ENCODE data around the gene ZNF318.
A peak's percentile ranks its signal among the peaks of the same experiment; 100 is the strongest.
"Not testable (repeated sequence)": the region's sequence is repeated elsewhere in the genome, so short reads cannot be mapped to it uniquely, and the experiment has no call there.

ZNF318 gene, protein sequence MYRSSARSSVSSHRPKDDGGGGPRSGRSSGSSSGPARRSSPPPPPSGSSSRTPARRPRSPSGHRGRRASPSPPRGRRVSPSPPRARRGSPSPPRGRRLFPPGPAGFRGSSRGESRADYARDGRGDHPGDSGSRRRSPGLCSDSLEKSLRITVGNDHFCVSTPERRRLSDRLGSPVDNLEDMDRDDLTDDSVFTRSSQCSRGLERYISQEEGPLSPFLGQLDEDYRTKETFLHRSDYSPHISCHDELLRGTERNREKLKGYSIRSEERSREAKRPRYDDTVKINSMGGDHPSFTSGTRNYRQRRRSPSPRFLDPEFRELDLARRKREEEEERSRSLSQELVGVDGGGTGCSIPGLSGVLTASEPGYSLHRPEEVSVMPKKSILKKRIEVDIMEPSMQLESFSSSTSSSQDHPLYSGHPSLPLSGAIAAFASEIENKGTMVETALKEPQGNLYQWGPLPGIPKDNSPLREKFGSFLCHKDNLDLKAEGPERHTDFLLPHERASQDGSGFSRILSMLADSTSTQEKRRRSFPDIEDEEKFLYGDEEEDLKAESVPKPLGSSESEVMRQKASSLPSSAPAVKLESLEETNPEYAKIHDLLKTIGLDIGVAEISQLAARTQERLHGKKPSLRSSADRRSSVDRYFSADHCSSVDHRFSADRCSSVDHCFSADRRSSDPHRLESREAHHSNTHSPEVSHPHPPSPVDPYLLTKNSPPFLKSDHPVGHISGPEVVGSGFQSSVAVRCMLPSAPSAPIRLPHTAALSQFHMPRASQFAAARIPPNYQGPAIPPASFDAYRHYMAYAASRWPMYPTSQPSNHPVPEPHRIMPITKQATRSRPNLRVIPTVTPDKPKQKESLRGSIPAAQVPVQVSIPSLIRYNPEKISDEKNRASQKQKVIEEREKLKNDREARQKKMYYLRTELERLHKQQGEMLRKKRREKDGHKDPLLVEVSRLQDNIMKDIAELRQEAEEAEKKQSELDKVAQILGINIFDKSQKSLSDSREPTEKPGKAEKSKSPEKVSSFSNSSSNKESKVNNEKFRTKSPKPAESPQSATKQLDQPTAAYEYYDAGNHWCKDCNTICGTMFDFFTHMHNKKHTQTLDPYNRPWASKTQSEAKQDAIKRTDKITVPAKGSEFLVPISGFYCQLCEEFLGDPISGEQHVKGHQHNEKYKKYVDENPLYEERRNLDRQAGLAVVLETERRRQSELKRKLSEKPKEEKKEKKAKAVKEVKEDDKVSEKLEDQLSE (N-terminal part only)

DNA sequence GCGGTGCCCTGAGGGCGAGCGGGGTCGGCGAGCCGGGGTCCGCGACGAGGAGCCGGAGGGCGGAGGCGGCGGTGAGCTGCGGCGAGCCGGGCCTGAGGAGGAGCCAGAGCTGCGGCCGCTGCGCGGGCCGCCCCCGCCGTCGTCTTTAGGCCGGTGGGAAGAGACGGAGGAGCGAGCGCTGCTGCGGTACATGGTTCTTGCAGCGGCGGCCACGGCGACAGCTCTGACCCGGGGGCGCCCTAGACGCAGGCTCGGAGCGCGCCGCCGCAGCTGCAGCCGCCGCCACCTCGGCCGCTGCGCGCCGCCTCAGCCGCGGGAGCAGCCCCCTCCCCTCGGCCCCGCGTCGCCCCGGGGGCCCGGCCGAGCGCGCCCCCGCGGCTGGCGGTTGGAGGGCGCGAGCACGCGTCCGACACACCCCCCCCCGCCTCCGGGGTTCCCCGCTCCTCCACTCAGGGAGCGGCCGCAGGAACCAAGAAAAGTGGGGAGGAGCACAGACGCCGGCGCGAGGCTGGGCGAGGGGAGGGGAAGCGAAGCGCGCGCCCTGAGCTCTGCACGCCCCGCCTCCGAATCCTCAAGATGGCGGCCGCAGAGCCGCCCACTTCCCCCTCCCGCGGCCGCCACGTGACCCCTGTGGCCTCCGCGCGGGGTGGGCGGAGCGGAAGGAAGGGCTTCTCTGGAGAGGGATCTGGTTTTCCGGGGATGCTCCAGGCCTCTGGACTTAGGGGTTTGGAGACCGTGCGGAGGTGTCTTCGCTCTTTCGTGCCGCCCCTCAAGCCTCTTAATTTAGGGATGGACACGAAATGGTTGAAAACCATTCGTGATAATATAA is at the start of gene ZNF318:
Gene ZNF318, minus strand, starts transcription at position 474 of the 829 bp plus-strand sequence. Its CDS starts 282 bp downstream, at position 192.
- peak; percentile 66 to 90 (median 81) for DNase-seq

DNA sequence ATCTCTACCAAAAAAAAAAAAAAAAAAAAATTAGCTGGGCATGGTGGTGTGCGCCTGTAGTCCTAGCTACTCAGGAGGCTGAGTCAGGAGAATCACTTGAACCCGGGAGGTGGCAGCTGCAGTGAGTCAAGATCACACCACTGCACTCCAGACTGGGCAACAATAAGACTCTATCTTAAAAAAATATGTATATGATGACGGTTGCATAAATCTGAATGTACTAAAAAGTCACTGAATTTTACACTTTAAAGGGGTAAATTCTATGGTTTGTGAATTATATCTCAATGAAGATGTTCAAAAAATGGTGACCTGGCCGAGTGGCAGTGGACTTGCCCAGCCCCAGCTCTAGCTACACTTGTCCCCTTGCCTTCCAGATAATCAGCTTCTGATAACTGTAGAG is 47.5 kb upstream of the ZNF318 start:
- DNase-seq = no peak

DNA sequence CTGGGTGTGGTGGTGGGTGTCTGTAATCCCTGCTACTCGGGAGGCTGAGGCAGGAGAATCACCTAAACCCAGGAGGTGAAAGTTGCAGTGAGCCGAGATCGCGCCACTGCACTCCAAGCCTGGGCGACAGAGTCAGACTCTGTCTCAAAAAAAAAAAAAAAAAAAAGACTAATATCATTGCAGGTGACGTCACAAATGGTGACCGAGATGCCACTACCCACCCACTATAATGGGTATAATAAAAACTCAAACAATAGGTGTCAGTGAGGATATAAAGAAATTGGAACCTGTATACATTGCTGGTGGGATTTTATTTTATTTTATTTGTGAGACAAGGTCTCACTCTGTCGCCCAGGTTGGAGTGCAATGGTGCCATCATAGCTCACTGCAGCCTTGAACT is 45.8 kb upstream of the ZNF318 start:
- not testable (repeated sequence) for DNase-seq

DNA sequence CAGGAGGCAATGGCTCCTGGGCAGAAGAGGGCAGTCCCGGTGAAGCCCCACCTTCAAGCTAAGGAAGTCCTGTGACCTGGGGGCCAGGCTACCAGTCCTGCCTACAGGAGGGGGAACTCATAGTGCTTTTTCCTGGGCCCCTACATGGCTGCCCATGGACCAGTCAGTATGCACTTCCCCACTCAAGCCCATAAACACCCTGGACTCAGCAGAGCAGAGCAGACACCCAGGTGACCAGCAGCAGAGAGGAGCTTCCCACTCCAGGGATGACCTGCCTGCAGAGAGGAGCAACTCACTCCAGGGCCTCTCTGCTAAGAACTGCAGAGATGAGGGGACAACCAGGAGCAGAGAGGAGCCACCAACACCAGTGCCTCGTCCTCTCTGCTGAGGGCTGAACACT is 43.6 kb upstream of the ZNF318 start:
- no peak for DNase-seq

DNA sequence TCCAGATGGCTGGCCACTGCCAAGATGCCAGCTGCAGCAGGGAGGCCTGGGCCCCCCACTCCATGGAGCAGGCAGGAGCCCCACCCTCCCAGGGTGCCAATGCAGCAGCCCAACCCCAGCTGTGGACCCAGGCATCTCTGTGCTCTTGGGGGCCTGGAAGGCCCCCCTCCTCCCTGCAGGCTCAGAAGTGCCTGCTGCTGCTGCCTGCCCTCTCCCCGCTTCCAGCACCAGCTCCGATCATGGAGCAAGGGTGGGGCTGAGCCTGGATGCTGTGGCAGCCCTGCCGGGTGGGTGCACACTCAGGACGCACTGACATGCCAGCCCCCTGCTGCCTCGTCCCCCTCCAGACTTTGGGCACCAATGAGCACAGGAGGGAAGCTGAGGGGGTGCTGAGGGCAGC is 43.1 kb upstream of the ZNF318 start:
- DNase-seq = no peak

DNA sequence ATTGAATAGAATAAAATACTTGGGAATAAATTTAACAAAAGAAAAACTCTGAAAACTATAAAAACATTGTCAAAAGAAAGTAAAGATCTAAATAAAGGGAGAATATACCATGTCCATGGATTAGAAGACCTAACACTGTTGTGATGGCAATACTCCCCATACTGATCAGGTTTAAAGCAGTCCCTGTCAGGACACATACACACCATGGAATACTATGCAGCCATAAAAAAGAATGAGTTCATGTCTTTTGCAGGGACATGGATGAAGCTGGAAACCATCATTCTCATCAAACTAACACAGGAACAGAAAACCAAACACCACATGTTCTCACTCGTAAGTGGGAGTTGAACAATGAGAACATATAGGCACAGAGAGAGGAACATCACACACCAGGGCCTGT is 41.3 kb upstream of the ZNF318 start:
- DNase-seq = not testable (repeated sequence)

DNA sequence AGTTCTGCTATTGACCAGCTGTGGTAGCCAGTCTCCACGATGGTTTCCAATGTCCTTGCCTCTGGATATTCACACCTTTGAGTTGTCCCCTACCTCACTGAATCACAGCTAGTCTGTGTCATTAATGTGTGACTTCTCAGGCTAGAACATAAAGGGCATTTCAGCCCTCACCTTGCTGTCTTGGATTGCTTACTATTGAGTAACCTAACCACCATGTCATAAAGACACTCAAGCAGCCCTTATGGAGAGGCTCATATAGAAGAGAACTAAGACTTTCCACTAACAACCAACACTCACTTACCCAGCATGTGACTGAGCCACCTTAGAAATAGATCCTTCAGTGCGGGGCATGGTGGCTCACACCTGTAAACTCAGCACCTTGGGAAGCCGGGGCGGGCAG is 38.8 kb upstream of the ZNF318 start:
- no peak for DNase-seq

DNA sequence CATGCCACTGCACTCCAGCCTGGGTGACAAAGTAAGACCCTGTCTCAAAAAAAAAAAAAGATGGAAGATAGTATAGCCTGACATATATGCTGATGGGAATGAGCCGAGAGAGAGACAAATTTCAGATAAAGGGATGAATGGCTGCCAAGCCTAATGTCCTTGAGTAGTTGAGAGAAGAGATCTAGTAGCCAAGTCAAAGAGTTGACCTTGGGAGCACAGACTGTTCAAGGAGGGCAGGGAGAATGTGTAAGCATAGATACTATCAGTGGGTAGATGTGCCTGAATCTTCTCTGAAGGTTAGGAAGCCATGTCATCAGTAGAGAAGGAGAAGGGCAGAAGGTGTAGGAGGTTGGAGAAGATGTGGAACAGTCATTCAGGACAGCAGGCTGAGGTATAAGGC is 37.8 kb upstream of the ZNF318 start:
- no peak for DNase-seq

DNA sequence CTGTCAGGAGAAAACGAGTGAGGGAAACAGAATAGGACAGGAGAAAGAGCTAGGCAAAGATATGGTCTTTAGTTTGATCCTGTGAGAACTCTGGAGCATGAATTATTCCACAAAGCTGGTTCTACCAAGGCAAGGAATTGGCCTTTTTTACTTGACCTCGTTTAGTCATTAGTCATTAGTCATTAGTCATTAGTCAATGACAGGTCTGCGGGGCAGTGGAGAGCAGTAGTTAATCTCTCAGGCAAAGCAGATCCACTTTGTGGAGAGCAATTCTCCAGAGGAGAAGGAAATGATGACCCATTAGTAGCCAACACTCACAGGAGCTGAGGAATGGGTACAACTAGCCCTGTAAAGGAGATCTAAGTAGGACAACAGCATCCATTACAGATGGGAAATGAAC is 35.9 kb upstream of the ZNF318 start:
- DNase-seq = no peak

DNA sequence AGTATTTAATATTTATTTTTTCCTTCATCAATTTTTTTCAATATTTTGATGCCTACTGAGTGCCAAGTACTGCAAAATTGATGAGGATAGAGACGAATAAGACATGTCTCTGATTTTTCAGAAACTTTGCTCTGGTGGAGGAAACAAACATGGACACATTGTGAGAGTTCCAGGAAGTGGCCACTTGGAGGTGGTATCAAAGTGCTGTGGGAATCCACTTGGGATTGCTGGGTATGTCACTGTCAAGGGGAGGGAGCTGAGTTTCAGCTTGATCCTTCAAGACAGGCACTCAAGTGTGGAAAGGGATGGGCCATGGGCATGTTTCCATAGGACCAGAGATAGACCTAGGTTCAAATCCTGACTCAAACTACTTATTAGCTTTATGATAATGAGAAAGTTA is 33.4 kb upstream of the ZNF318 start:
- DNase-seq = no peak

DNA sequence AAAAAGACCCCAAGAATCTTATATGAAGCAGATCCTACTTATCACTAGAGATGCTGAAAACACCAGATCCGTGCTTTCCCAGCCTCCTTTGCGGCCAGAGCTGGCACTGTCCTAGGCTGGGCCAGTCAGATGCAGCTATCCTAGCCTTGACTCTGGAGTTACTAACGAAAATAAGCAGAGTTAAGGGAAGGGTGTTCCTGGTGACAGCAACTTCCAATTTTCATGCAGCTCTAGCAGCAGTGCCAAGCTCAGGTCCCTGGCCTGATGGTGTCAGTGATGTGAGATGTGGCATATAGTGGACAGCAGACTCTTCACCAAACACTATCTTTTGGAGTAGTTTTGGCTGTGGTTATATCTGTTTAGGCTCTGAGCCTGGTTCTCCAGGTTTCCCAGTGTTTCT is 32.3 kb upstream of the ZNF318 start:
- DNase-seq = no peak

DNA sequence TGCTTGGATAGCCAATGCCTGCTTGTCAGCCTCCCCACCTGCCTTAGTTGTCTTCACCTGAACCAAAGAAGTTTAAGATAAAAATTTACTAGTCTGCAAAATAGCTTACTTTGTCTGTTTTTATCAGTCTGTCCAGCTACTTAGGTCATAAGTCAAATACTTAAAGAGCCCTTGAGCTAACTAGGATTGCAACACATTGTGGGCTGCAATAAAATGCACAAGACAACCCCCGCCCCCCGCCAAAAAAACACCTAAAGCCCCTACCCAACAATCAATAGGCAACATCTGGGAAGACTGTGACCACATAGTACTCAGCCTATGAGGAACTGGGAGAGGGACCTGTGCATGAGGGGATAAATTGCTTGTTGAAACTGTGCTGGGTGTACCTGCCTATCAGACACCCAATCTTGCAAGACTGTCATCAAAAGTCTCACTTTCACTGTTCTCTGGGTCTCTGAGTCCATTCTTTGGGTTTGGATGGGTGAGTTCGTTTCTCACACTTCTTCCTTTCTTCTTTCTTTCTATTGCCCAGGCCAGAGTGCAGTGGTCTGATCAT is 30.6 kb upstream of the ZNF318 start:
- no peak for DNase-seq

DNA sequence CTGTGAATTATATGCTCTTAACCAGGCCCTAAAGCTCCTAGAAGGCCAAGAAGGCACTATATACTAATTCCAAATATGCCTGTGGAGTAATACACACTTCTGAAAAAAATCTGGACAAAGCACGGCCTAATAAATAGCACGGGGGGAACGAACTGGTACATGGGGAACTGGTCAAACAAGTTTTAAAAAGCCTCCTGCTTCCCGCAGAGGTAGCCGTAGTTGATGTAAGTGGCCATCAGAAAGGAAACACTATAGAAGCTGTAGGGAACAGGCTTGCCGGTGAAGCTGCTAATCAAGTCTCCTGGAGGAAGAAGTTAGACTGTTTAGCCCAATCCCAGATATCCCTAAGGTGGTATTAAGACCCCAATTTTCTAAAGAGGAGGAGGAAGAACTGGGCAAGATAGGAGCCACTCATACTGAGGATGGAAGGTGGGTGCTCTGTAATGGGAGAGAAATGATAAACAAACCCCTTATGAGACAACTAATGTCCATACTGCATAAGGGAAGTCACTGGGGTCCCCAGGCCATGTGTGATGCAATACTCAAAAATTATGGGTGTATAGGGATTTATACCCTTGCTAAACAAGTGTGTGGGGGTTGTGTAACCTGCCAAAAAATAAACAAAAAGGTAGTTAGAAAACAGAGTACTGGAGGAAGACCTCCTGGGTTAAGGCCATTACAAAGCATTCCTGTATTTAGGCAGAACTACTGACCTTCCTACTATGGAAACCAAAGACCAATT is 27.1 kb upstream of the ZNF318 start:
- DNase-seq = no peak

DNA sequence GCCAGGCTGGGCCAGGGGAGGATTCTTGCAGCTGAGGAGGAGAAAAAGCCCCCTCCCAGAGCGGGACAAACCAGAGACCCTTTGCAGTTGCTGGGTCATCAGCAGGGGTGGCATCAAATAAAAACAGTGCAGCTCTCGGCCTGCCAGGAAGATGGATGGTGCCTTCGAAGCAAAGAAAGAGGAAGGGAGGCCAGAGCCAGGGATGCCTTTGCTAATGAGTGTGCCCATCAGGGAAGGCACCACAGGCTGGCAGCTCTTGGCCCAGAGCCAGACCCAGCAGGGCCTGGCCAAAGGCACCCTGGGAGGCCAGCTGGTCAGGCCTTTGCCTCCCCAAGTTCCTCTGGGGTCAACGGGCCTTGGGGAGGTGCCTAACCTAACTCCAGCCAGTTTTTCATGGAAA is 26.3 kb upstream of the ZNF318 start:
- DNase-seq = no peak

DNA sequence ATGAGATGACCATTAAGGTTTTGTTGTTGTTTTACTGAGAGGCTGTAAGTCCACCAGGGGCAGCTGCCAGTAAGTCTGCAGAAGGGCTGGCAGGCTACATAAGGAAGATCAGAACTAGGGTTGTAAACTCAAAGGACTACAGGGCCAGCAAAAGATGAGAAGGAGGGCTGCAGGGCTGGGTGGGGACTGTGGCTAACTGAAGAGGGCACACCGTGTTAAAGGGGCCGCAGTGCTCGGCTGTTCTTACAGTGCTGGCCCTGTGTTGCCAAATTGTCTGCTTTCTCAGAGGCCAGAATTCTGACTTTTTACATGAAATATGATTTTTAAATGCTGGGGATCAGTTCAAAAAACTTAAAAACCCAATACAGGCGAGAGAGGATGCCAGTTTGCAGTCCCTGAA is 25.5 kb upstream of the ZNF318 start:
- DNase-seq = no peak

DNA sequence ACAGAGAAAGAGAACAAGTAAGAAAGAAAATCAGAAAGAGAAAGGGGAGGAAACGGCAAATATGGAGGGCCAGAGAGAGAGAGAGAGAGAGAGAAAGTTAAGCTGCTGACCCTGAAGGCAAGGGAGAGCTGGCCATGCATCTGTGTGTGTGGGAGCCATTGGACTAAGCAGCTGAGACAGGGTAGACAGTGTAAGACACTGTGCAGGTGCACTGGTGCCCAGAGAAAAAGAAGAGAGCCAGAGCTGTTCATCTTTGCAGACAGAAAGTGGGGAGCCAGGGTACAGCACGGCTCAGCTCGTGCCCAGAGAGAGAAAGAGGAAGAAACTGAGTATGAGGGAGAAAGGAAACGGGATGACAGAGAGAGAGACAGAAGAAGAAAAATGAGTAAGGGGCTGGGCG is 24.2 kb upstream of the ZNF318 start:
- DNase-seq = no peak

DNA sequence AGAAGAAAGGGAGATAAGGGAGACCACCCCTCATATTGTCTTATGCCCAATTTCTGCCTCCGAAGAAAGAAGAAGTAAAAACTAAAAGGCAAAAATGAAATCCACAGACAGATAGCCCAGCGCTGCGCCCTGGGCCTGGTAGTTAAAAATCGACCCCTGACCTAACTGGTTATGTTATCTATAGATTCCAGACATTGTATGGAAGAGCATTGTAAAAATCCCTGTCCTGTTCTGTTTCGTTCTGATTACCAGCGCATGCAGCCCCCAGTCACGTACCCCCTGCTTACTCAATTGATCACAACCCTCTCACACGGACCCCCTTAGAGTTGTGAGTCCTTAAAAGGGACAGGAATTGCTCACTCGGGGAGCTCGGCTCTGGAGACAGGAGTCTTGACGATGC is 23.7 kb upstream of the ZNF318 start:
- not testable (repeated sequence) for DNase-seq

DNA sequence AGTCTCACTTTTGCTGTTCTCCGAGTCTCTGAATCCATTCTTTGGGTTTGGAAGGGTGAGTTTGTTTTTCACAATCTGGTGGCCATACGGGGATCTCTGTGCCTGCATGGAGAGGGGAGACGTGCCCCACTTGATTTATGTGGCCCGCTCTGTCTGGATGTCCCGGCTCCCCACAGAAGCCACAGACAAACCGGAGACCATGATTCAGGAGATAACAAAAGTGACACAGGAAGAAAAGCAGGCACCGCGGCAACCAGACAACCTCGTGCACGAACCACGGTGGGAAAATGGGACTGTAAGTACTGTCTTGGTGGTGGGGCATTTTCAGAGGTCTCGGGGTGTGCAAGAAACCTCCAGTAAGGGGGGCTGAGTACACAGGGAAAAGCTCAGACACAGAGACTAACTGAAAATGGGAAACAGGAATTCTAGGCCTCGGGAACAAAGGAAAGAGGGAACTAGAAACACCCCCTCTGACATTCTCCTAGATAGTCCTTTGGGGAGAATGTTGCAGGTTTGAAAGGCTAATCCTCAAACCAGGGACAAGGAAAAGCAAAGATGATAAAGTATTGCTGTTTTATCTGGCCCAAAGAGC is 22.1 kb upstream of the ZNF318 start:
- DNase-seq = no peak

DNA sequence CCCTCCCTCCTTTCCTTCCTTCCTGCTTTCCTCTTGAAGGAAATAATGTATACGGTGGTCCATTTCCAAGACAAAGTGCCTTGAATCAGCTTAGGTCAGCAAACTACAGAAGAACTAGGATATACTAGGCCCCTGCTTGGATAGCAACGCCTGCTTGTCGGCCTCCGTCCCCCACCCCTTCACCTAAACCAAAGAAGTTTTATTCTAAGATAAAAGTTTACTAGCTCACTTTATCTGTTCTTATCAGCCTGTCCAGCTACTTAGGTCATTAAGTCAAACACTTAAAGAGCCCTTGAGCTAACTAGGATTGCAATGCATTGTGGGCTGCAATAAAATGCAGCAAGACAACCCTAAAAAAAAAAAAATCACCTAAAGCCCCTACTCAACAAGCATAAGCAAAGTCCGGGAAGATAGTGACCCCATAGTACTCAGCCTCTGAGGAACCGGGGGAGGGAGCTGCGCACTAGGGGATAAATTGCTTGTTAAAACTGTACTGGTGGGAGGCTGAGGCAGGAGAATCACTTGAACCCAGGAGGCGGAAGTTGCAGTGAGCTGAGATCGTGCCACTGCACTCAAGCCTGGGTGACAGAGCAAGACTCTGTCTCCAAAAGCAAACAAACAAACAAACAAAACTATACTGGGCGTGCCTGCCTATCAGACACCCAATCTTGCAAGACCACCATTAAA is 21.4 kb upstream of the ZNF318 start:
- DNase-seq = not testable (repeated sequence)

DNA sequence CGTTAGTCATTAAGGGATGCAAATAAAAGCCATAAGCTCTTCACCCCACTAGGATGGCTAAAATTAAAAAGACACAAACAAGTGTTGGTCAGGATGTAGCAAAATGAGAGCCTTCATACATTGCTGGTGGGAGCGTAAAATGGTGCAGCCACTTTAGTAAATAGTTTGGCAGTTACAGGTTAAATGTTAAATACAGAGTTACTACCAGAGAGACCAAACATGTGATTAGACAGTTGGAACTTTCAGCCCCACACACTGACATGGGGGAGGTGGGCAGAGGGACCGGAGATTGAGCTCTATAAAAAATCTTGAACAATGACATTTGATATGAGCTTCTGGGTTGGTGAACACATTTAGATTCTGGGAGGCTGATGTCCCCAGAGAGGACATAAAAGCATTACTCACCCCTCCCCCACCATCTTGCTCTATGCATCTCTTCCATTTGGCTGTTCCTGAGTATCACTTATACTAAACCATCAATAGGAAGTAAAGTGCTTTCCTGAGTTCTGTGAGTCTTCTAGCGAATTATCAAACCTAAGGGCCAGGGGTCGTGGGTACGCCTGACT is 20.4 kb upstream of the ZNF318 start:
- DNase-seq = no peak
